AG04449 (cell line): Measurements from ENCODE around the gene CDSN.
A peak's percentile ranks its signal among the peaks of the same experiment; 100 is the strongest.

Source experiments
- CTCF ChIA-PET: fragments of 350-600 bp; formaldehyde crosslinking; extraction: SDS; loops from one replicate; lab custom pipeline; 2021; ENCODE audit warnings: antibody characterized with exemption; lab: Yijun Ruan, JAX
- POLR2A ChIA-PET: fragments of 400-600, 350-600 bp; formaldehyde crosslinking; extraction: SDS; loops from one replicate; lab custom pipeline; 2020; ENCODE audit warnings: antibody characterized with exemption, inconsistent platforms; lab: Yijun Ruan, JAX
- DNase-seq: peaks from one replicate; pipeline ENCODE4 v3.0.0-alpha.2; 2010; ENCODE audit warnings: low read depth, low spot score
- H3K4me3 ChIP-seq: 2 replicates; pipeline ENCODE4 v1.5.1; 2011; ENCODE audit warnings: low read depth, mild to moderate bottlenecking, control low read depth, low read length
- CTCF ChIP-seq: IDR thresholded peaks from one replicate; pipeline ENCODE4 v1.5.1; 2011; ENCODE audit warnings: mild to moderate bottlenecking, moderate library complexity, low read length, control low read depth, inconsistent platforms; ENCODE audit not compliant: insufficient read depth; ENCODE audit errors: missing control alignments

CDSN gene

DNA sequence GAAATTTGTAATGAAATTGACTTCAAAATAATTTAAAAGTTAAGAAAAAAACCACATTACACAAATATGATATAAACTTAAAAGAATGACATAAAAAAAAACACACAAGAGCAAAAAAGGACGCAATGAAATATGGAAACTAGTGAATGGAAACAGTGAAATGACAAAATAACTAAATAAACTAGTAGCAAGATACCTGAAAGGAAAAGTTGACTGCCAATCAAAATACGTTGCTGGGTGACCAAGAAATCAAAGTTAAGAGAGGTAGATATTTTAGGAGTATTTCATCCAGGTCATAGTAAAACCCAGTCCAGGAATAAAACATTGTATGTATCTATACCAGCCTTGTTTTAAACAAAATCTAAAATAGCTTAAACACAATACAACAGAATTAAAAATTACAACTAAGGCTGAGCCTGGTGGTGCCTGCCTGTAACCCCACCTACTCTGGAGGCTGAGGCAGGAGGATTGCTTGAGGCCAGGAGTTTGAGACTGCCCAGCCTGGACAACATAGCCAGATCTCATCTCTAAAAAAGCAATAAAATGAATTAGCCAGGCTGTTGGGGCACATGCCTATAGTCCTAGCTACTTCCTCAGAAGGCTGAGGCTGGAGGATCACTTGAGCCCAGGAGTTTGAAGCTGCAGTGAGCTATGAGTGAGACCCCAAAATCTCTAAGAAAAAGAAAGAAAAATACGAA is 29.8 kb downstream of the CDSN start:
- no peak overlapping the region for H3K4me3 ChIP-seq
- POLR2A ChIA-PET: no interaction called here
- no peak for DNase-seq
- CTCF ChIA-PET: interaction anchor here (0.7 to 38.8 kb wide), 9 partner anchors 11 to 262 kb away, joined by 3 to 1346 read pairs (median 5); partner anchors contain the start of genes GTF2H4 and VARS2
- TF ChIP-seq CTCF: no peak

DNA sequence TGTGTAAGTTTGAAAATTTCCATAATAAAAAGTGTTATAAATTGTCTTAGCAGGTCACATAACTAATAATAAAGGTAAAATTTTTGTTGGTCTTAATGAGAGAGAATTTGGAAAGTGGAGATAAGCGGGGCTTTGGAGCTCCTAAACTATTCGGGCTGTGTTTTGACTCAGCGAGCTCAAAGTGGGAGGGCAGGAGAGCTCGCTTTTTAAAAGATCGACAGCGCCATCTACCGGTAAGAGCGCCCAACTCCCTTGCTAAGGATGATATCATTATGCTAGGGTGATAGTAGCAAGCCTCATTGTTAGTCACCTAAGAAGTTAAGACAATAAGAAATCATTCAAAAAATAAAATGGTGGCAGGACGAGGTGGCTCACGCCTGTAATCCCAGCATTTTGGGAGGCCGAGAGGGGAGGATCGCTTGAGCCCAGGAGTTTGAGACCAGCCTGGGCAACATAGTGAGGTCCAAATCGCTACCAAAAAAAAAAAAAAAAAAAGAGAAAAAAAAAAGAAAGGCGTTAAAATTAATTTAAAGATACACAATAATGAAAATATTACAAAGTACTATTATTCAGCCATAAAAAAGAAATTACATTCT is 32.7 kb downstream of the CDSN start:
- H3K4me3 ChIP-seq: no peak overlapping the region
- ChIA-PET POLR2A (interaction anchor here (0.8 kb wide), 2 partner anchors 174 to 260 kb away, joined by 4 read pairs; partner anchors contain the start of gene VARS2), CTCF (interaction anchor here (0.6 to 38.8 kb wide), 72 partner anchors 8 to 555 kb away, joined by 3 to 1346 read pairs (median 4); partner anchors contain the start of genes DDR1, GTF2H4, PSORS1C1 and VARS2)
- peak; percentile 23 for DNase-seq
- peak; percentile 77 for TF ChIP-seq CTCF

GRCh38 chr6:31086788-31087440 is 33.3 kb downstream of the CDSN start:
- DNase-seq: no peak
- POLR2A ChIA-PET: interaction anchor here (0.6 to 0.8 kb wide), 3 partner anchors 173 to 370 kb away, joined by 3 to 4 read pairs (median 4); partner anchors contain the start of genes MDC1 and VARS2
- no peak overlapping the region for H3K4me3 ChIP-seq
- CTCF ChIA-PET: interaction anchor here (0.6 to 38.8 kb wide), 72 partner anchors 7 to 554 kb away, joined by 3 to 1346 read pairs (median 4); partner anchors contain the start of genes DDR1, GTF2H4, PSORS1C1 and VARS2
- no peak for TF ChIP-seq CTCF

DNA sequence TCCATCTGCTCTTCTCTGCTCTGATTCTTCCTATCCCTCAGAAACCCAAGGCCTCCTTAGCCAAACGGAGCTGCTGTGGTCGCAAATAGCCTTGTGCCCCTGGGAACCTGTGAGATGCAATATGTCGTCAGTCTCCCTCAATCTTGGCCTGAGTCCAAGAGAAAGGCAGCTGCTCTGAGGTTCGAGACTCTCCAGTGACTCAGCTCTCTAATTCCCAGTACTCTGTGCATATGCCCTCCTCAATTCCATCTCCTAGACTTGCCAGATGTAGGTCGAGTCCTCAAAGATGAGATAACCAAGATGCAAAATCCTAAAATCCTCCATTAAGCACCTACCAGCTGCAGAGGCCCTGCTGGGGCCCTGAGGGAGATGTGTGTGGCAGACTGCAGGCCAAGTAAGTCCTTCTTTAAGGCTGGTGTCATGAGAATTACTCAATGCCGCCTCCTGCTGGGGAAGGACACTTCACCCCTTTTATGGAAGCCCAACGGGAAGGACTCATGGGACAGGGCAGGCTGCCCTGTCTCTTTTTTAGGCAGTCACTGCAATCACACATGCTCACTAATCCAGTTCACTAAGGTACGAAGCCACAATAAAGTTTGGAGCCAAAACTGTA is 36.4 kb downstream of the CDSN start:
- peak; percentile 48 for TF ChIP-seq CTCF
- no peak overlapping the region for H3K4me3 ChIP-seq
- ChIA-PET CTCF (interaction anchor here (0.7 to 38.8 kb wide), 17 partner anchors 8 to 264 kb away, joined by 3 to 1346 read pairs (median 6); partner anchors contain the start of genes GTF2H4, PSORS1C1 and VARS2), POLR2A (no interaction called here)
- peak; percentile 64 for DNase-seq

GRCh38 chr6:31081872-31082271 is 38.4 kb downstream of the CDSN start:
- ChIA-PET POLR2A (no interaction called here), CTCF (interaction anchor here (0.9 to 38.8 kb wide), 14 partner anchors 8 to 469 kb away, joined by 3 to 1346 read pairs (median 6); partner anchors contain the start of genes C6orf15, DDR1, GTF2H4 and PSORS1C1)
- no peak overlapping the region for H3K4me3 ChIP-seq
- TF ChIP-seq CTCF: no peak
- DNase-seq: no peak
